Activated CD4-positive, alpha-beta T cell treated with anti-CD3 and anti-CD28 coated beads, Interleukin-2, amount 10 ng/mL, durations not matched to agents 7 days and 5 days (primary cell): ENCODE measurements around the gene GSKIP. TPM values are rescaled to one million over a fixed set of nuclear protein-coding genes. Genes with fewer than 3 reads are reported as not detected.

ENCODE experiments used
- CTCF ChIA-PET: fragments of 350-600 bp; sonication (Branson Sonifier 250); formaldehyde crosslinking; loops from one replicate; lab custom pipeline; 2021; ENCODE audit warnings: antibody characterized with exemption; lab: Charles Lee
- POLR2A ChIA-PET: fragments of 350-600 bp; sonication (Branson Sonifier 250); formaldehyde crosslinking; loops from one replicate; lab custom pipeline; 2021; ENCODE audit warnings: antibody characterized with exemption; lab: Charles Lee
- DNase-seq: peaks from one replicate; pipeline ENCODE4 v3.0.0-alpha.2; 2020
- H3K27ac Mint-ChIP-seq: one replicate; pipeline ENCODE4 v1.8.0; 2021; ENCODE audit warnings: mild to moderate bottlenecking, moderate library complexity, mixed read lengths
- H3K27me3 Mint-ChIP-seq: one replicate; pipeline ENCODE4 v1.8.0; 2021; ENCODE audit warnings: mixed read lengths
- H3K36me3 Mint-ChIP-seq: one replicate; pipeline ENCODE4 v1.8.0; 2021; ENCODE audit warnings: low read depth, mixed read lengths
- H3K4me1 Mint-ChIP-seq: one replicate; pipeline ENCODE4 v1.8.0; 2021; ENCODE audit warnings: mixed read lengths
- H3K4me3 Mint-ChIP-seq: one replicate; pipeline ENCODE4 v1.8.0; 2021; ENCODE audit warnings: mild to moderate bottlenecking, moderate library complexity, mixed read lengths
- H3K9me3 Mint-ChIP-seq: one replicate; pipeline ENCODE4 v1.8.0; 2021; ENCODE audit warnings: mixed read lengths
- total RNA-seq, 2 experiments: library from RNA; stranded (reverse); gene quantifications; one replicate each; pipeline ENCODE4 v1.2.3, GENCODE V29; 2021

Gene GSKIP
- total RNA-seq, 2 experiments from 2014 or later, result 17.3 to 23.9 TPM

- DNase-seq, result peak; percentile 42
- no peaks in the 10 kb centered on the region for H3K36me3 Mint-ChIP-seq
- CTCF ChIA-PET, result no interaction called here
- H3K9me3 Mint-ChIP-seq, result no peaks in the 10 kb centered on the region
- no peak overlapping the region for H3K27ac Mint-ChIP-seq
- peak overlapping the region; percentile 63 for H3K4me3 Mint-ChIP-seq
- H3K4me1 Mint-ChIP-seq, result peaks cover 4% of the 10 kb centered on the region
- peaks cover 8% of the 10 kb centered on the region for H3K27me3 Mint-ChIP-seq
- POLR2A ChIA-PET, result no interaction called here
Measured at GRCh38 chr14:96424109-96424989, 61.0 kb downstream of the GSKIP start.

- H3K36me3 Mint-ChIP-seq, result no peaks in the 10 kb centered on the region
- H3K4me3 Mint-ChIP-seq, result no peak overlapping the region
- ChIA-PET CTCF (no interaction called here), POLR2A (no interaction called here)
- H3K4me1 Mint-ChIP-seq, result no peaks in the 10 kb centered on the region
- H3K9me3 Mint-ChIP-seq, result no peaks in the 10 kb centered on the region
- H3K27ac Mint-ChIP-seq, result no peak overlapping the region
- H3K27me3 Mint-ChIP-seq, result peaks cover 11% of the 10 kb centered on the region
- no peak for DNase-seq
Measured at GRCh38 chr14:96434040-96434439, 70.7 kb downstream of the GSKIP start.

Other genes starting within 250 kb of the GSKIP start
- not detected for gene BDKRB2, start 158.7 kb upstream of the GSKIP start, total RNA-seq
- not detected for gene BDKRB1, start 107.3 kb upstream of the GSKIP start, total RNA-seq
- gene ATG2B, start 185 bp upstream of the GSKIP start, total RNA-seq, result 10 to 100 TPM; 17.2 to 18.9 TPM
- gene AK7, start 28.6 kb downstream of the GSKIP start, total RNA-seq, result under 1 TPM; 0.56 to 0.74 TPM
- gene PAPOLA, start 138.9 kb downstream of the GSKIP start, total RNA-seq, result 100 to 1,000 TPM; 161 to 197 TPM